ENCODE data around the gene CD83.
A peak's percentile ranks its signal among the peaks of the same experiment; 100 is the strongest.

CD83 gene

GRCh38 chr6:14126191-14126590 lies 8.6 kb downstream of the CD83 start:
- DNase-seq (ENCODE audit: low read depth), result no peak

- DNase-seq (ENCODE audit: low read depth), result no peak
Observed at GRCh38 chr6:14127611-14128010, 10.0 kb downstream of the CD83 start.

GRCh38 chr6:14128012-14128411 lies 10.4 kb downstream of the CD83 start:
- no peak for DNase-seq (ENCODE audit: low read depth)

- DNase-seq (ENCODE audit: low read depth), result no peak
Observed at GRCh38 chr6:14128746-14129145, 11.2 kb downstream of the CD83 start.

GRCh38 chr6:14129575-14129974 lies 12.0 kb downstream of the CD83 start:
- peak; percentile 65 for DNase-seq (ENCODE audit: low read depth)

- DNase-seq (ENCODE audit: low read depth), result no peak
Observed at GRCh38 chr6:14130435-14131075, 13.0 kb downstream of the CD83 start.

GRCh38 chr6:14131579-14131978 lies 14.0 kb downstream of the CD83 start:
- DNase-seq (ENCODE audit: low read depth), result no peak

GRCh38 chr6:14132244-14132920 lies 14.8 kb downstream of the CD83 start:
- no peak for DNase-seq (ENCODE audit: low read depth)

- DNase-seq (ENCODE audit: low read depth), result no peak
Observed at GRCh38 chr6:14132921-14133275, 15.3 kb downstream of the CD83 start.

GRCh38 chr6:14134211-14134910 lies 16.8 kb downstream of the CD83 start:
- no peak for DNase-seq (ENCODE audit: low read depth)

GRCh38 chr6:14135893-14136539 lies 18.4 kb downstream of the CD83 start:
- DNase-seq (ENCODE audit: low read depth), result no peak

GRCh38 chr6:14138701-14139215 lies 21.2 kb downstream of the CD83 start:
- DNase-seq (ENCODE audit: low read depth), result no peak

- no peak for DNase-seq (ENCODE audit: low read depth)
Observed at GRCh38 chr6:14141351-14142062, 23.9 kb downstream of the CD83 start.

GRCh38 chr6:14142063-14142450 lies 24.5 kb downstream of the CD83 start:
- DNase-seq (ENCODE audit: low read depth), result no peak

- no peak for DNase-seq (ENCODE audit: low read depth)
Observed at GRCh38 chr6:14142511-14143223, 25.1 kb downstream of the CD83 start.

- DNase-seq (ENCODE audit: low read depth), result no peak
Observed at GRCh38 chr6:14143305-14143704, 25.7 kb downstream of the CD83 start.

- DNase-seq (ENCODE audit: low read depth), result peak; percentile 50
Observed at GRCh38 chr6:14144678-14145113, 27.1 kb downstream of the CD83 start.

- no peak for DNase-seq (ENCODE audit: low read depth)
Observed at GRCh38 chr6:14146506-14147096, 29.0 kb downstream of the CD83 start.

- no peak for DNase-seq (ENCODE audit: low read depth)
Observed at GRCh38 chr6:14147891-14148290, 30.3 kb downstream of the CD83 start.

- DNase-seq (ENCODE audit: low read depth), result no peak
Observed at GRCh38 chr6:14148471-14148870, 30.9 kb downstream of the CD83 start.

All from fibroblast of the conjunctiva (primary cell).